TTC549 (cell line): ENCODE measurements around the gene KNSTRN.

ENCODE experiments used
- FAIRE-seq: peaks from 2 replicates; lab custom pipeline; 2012; peaks lifted over from hg19 to GRCh38; lab: Jason Lieb, UNC

The KNSTRN gene

GRCh38 chr15:40345867-40346578 lies 36.5 kb upstream of the KNSTRN start:
- FAIRE-seq, result no peak

GRCh38 chr15:40346579-40347558 lies 35.7 kb upstream of the KNSTRN start:
- no peak for FAIRE-seq

GRCh38 chr15:40347559-40348473 lies 34.7 kb upstream of the KNSTRN start:
- no peak for FAIRE-seq

GRCh38 chr15:40348474-40348870 lies 34.0 kb upstream of the KNSTRN start:
- no peak for FAIRE-seq

GRCh38 chr15:40349163-40349562 lies 33.4 kb upstream of the KNSTRN start:
- FAIRE-seq, result no peak

- no peak for FAIRE-seq
These were observed 30.1 kb upstream of the KNSTRN start for GRCh38 chr15:40352281-40352901.

GRCh38 chr15:40353697-40354096 lies 28.8 kb upstream of the KNSTRN start:
- FAIRE-seq, result no peak

- FAIRE-seq, result no peak
These were observed 27.9 kb upstream of the KNSTRN start for GRCh38 chr15:40354408-40355171.

GRCh38 chr15:40355976-40356585 lies 26.4 kb upstream of the KNSTRN start:
- no peak for FAIRE-seq

GRCh38 chr15:40357246-40357645 lies 25.3 kb upstream of the KNSTRN start:
- no peak for FAIRE-seq

- FAIRE-seq, result no peak
These were observed 24.6 kb upstream of the KNSTRN start, which contains the start of gene DISP2 for GRCh38 chr15:40357723-40358470. Gene DISP2 (plus strand): TSS chr15:40358219. CDS start chr15:40358322, 103 bp downstream.

GRCh38 chr15:40358471-40359353 lies 23.8 kb upstream of the KNSTRN start:
- no peak for FAIRE-seq

- no peak for FAIRE-seq
These were observed 22.5 kb upstream of the KNSTRN start for GRCh38 chr15:40360015-40360414.

- FAIRE-seq, result no peak
These were observed 20.9 kb upstream of the KNSTRN start for GRCh38 chr15:40361640-40362039.

- FAIRE-seq, result no peak
These were observed 18.9 kb upstream of the KNSTRN start for GRCh38 chr15:40363611-40364010.

- no peak for FAIRE-seq
These were observed 18.3 kb upstream of the KNSTRN start for GRCh38 chr15:40364251-40364650.

GRCh38 chr15:40365016-40365415 lies 17.5 kb upstream of the KNSTRN start:
- no peak for FAIRE-seq

GRCh38 chr15:40365624-40366456 lies 16.7 kb upstream of the KNSTRN start:
- no peak for FAIRE-seq
